Neutrophil (primary cell): Measurements from ENCODE around the gene SNX20.
A peak's percentile ranks its signal among the peaks of the same experiment; 100 is the strongest.

Source experiments
- H3K27ac ChIP-seq: fragments of 200-600 bp; sonication (generic); 2 replicates; pipeline ENCODE4 v1.5.1; 2016; ENCODE audit warnings: mild to moderate bottlenecking, moderate library complexity
- H3K27me3 ChIP-seq: fragments of 200-600 bp; sonication (generic); 2 replicates; pipeline ENCODE4 v1.6.0; 2016; ENCODE audit warnings: mild to moderate bottlenecking
- H3K36me3 ChIP-seq: fragments of 200-600 bp; sonication (generic); 2 replicates; pipeline ENCODE4 v1.5.1; 2017
- H3K4me1 ChIP-seq, 2 experiments: fragments of 200-600 bp in 1 of 2; sonication (generic) in 1 of 2; 1 replicate in 1 of 2; 2 replicates in 1 of 2; pipeline versions ENCODE4 v1.5.1 to v1.6.1; 2013 to 2016; ENCODE audit warnings: low read depth in 1 of 2, low read length in 1 of 2, mild to moderate bottlenecking in 1 of 2, moderate library complexity in 1 of 2; ENCODE audit not compliant: control insufficient read depth in 1 of 2, insufficient read depth in 1 of 2
- H3K4me3 ChIP-seq, 2 experiments: fragments of 200-600 bp in 1 of 2; sonication (generic) in 1 of 2; 1 replicate in 1 of 2; 2 replicates in 1 of 2; pipeline ENCODE4 v1.5.1; 2013 to 2016; ENCODE audit warnings: low read depth in 1 of 2, low read length in 1 of 2, mild to moderate bottlenecking in 1 of 2, moderate library complexity in 1 of 2
- H3K9me3 ChIP-seq: fragments of 200-600 bp; sonication (generic); 2 replicates; pipeline ENCODE4 v1.5.1; 2016
- TF ChIP-seq, protein P1 (sequence below): fragments of 200-600 bp; sonication (generic); IDR thresholded peaks from 2 replicates; pipeline ENCODE4 v1.5.1; 2016; ENCODE audit warnings: antibody characterized with exemption

Gene SNX20

GRCh38 chr16:50666658-50667496 lies 14.2 kb downstream of the SNX20 start:
- Histone ChIP-seq H3K4me1 (peaks cover 31 to 32% of the 10 kb centered on the region in 2 experiments), H3K27ac (peak overlapping the region; percentile 87), H3K27me3 (no peaks in the 10 kb centered on the region), H3K36me3 (peaks cover 42% of the 10 kb centered on the region), H3K9me3 (no peaks in the 10 kb centered on the region), H3K4me3 (peak overlapping the region; percentile 48 to 57)
- TF ChIP-seq, protein P1, sequence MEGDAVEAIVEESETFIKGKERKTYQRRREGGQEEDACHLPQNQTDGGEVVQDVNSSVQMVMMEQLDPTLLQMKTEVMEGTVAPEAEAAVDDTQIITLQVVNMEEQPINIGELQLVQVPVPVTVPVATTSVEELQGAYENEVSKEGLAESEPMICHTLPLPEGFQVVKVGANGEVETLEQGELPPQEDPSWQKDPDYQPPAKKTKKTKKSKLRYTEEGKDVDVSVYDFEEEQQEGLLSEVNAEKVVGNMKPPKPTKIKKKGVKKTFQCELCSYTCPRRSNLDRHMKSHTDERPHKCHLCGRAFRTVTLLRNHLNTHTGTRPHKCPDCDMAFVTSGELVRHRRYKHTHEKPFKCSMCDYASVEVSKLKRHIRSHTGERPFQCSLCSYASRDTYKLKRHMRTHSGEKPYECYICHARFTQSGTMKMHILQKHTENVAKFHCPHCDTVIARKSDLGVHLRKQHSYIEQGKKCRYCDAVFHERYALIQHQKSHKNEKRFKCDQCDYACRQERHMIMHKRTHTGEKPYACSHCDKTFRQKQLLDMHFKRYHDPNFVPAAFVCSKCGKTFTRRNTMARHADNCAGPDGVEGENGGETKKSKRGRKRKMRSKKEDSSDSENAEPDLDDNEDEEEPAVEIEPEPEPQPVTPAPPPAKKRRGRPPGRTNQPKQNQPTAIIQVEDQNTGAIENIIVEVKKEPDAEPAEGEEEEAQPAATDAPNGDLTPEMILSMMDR: no peak

- Histone ChIP-seq H3K36me3 (peaks cover 29% of the 10 kb centered on the region), H3K27me3 (no peaks in the 10 kb centered on the region), H3K4me3 (peak overlapping the region; percentile 63 to 64), H3K4me1 (peaks cover 31 to 32% of the 10 kb centered on the region in 2 experiments), H3K27ac (peak overlapping the region; percentile 87), H3K9me3 (no peaks in the 10 kb centered on the region)
- TF ChIP-seq, protein P1: peak; percentile 88
Observed at GRCh38 chr16:50665128-50665878, 15.8 kb downstream of the SNX20 start.

GRCh38 chr16:50664270-50664669 lies 16.8 kb downstream of the SNX20 start:
- peaks cover 31 to 32% of the 10 kb centered on the region in 2 experiments for H3K4me1 ChIP-seq
- H3K9me3 ChIP-seq: no peaks in the 10 kb centered on the region
- peaks cover 18% of the 10 kb centered on the region for H3K36me3 ChIP-seq
- TF ChIP-seq, protein P1: no peak
- H3K27me3 ChIP-seq: no peaks in the 10 kb centered on the region
- peak overlapping the region; percentile 63 to 64 for H3K4me3 ChIP-seq
- peak overlapping the region; percentile 87 for H3K27ac ChIP-seq

- H3K27ac ChIP-seq: no peak overlapping the region
- no peak overlapping the region for H3K4me3 ChIP-seq
- H3K36me3 ChIP-seq: no peaks in the 10 kb centered on the region
- H3K9me3 ChIP-seq: no peaks in the 10 kb centered on the region
- TF ChIP-seq, protein P1: no peak
- no peaks in the 10 kb centered on the region for H3K27me3 ChIP-seq
- H3K4me1 ChIP-seq: peaks cover 30% of the 10 kb centered on the region in 2 experiments
Observed at GRCh38 chr16:50662306-50662940, 18.7 kb downstream of the SNX20 start.

GRCh38 chr16:50659806-50660205 lies 21.3 kb downstream of the SNX20 start:
- no peaks in the 10 kb centered on the region for H3K9me3 ChIP-seq
- no peaks in the 10 kb centered on the region for H3K36me3 ChIP-seq
- no peaks in the 10 kb centered on the region for H3K27me3 ChIP-seq
- TF ChIP-seq, protein P1: no peak
- H3K4me1 ChIP-seq: peaks cover 4 to 7% of the 10 kb centered on the region in 2 experiments
- no peak overlapping the region for H3K4me3 ChIP-seq
- no peak overlapping the region for H3K27ac ChIP-seq
